Activated CD8-positive, alpha-beta T cell treated with anti-CD3 and anti-CD28 coated beads for 36 hours (primary cell): ENCODE data around the gene ALDH8A1. TPM values are rescaled to one million over a fixed set of nuclear protein-coding genes. Genes with fewer than 3 reads are reported as not detected.

Experiments
- ATAC-seq: fragments of 200-7000 bp; cut with Tn5 transposase; one replicate; pipeline ENCODE4 v1.10.0; 2021; ENCODE audit warnings: mild to moderate bottlenecking, moderate library complexity
- CTCF ChIA-PET: fragments of 350-600 bp; sonication (Branson Sonifier 250); formaldehyde crosslinking; loops from one replicate; lab custom pipeline; 2021; ENCODE audit warnings: antibody characterized with exemption; lab: Charles Lee
- POLR2A ChIA-PET: fragments of 350-600 bp; sonication (Branson Sonifier 250); formaldehyde crosslinking; loops from one replicate; lab custom pipeline; 2021; ENCODE audit warnings: antibody characterized with exemption; lab: Charles Lee
- DNase-seq: peaks from one replicate; pipeline ENCODE4 v3.0.0-alpha.2; 2020
- H3K27ac Mint-ChIP-seq: one replicate; pipeline ENCODE4 v1.8.0; 2021; ENCODE audit warnings: mild to moderate bottlenecking, mixed read lengths
- H3K27me3 Mint-ChIP-seq: one replicate; pipeline ENCODE4 v1.8.0; 2021; ENCODE audit warnings: mixed read lengths
- H3K36me3 Mint-ChIP-seq: one replicate; pipeline ENCODE4 v1.8.0; 2021; ENCODE audit warnings: low read depth, mixed read lengths
- H3K4me1 Mint-ChIP-seq: one replicate; pipeline ENCODE4 v1.8.0; 2021; ENCODE audit warnings: low read depth, mixed read lengths
- H3K4me3 Mint-ChIP-seq: one replicate; pipeline ENCODE4 v1.8.0; 2021; ENCODE audit warnings: mild to moderate bottlenecking, moderate library complexity, mixed read lengths
- H3K9me3 Mint-ChIP-seq: one replicate; pipeline ENCODE4 v1.8.0; 2021; ENCODE audit warnings: mixed read lengths
- intact Hi-C: fragments of 100-400 bp; cut with micrococcal nuclease; formaldehyde crosslinking; loops from one replicate; pipeline ENCODE4 v1.10.0; 2022
- total RNA-seq, 2 experiments: library from RNA; stranded (reverse); gene quantifications; one replicate each; pipeline ENCODE4 v1.2.3, GENCODE V29; 2021
- TF ChIP-seq, protein P1 (sequence below): fragments of 200-600 bp; IDR thresholded peaks from one replicate; pipeline ENCODE4 v1.8.0; 2022; ENCODE audit warnings: antibody characterized with exemption, mild to moderate bottlenecking

The ALDH8A1 gene
- total RNA-seq, 2 experiments from 2014 or later, result 1.2 to 1.6 TPM

DNA sequence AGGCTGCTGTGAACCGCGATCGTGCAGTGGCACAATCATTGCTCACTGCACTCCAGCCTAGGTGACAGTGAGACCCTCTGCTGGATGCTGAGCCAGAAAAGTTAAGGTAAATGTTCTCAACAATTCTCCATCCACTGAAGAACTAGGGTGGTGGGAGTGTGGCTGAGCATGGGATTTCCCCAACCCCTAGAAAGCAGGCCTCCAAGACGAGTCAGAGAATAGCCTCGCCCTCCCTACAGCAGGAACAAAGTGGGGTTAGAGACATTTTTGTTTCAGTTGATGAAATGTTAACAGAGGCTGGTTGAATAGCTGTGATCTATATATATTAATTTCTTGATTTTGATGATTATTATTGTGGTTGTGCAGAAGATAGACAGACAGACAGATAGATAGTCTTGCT lies 6.1 kb upstream of the ALDH8A1 start:
- TF ChIP-seq, protein P1, sequence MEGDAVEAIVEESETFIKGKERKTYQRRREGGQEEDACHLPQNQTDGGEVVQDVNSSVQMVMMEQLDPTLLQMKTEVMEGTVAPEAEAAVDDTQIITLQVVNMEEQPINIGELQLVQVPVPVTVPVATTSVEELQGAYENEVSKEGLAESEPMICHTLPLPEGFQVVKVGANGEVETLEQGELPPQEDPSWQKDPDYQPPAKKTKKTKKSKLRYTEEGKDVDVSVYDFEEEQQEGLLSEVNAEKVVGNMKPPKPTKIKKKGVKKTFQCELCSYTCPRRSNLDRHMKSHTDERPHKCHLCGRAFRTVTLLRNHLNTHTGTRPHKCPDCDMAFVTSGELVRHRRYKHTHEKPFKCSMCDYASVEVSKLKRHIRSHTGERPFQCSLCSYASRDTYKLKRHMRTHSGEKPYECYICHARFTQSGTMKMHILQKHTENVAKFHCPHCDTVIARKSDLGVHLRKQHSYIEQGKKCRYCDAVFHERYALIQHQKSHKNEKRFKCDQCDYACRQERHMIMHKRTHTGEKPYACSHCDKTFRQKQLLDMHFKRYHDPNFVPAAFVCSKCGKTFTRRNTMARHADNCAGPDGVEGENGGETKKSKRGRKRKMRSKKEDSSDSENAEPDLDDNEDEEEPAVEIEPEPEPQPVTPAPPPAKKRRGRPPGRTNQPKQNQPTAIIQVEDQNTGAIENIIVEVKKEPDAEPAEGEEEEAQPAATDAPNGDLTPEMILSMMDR, result no peak
- CTCF ChIA-PET, result no interaction called here
- Mint-ChIP-seq H3K36me3 (peaks cover 20% of the 10 kb centered on the region), H3K27ac (no peak overlapping the region), H3K9me3 (peaks cover 6% of the 10 kb centered on the region), H3K4me3 (no peak overlapping the region), H3K27me3 (no peaks in the 10 kb centered on the region), H3K4me1 (peaks cover 19% of the 10 kb centered on the region)
- POLR2A ChIA-PET, result no interaction called here
- intact Hi-C loops, result no loop called here
- DNase-seq, result peak; percentile 26
- peak; percentile 69 for ATAC-seq

DNA sequence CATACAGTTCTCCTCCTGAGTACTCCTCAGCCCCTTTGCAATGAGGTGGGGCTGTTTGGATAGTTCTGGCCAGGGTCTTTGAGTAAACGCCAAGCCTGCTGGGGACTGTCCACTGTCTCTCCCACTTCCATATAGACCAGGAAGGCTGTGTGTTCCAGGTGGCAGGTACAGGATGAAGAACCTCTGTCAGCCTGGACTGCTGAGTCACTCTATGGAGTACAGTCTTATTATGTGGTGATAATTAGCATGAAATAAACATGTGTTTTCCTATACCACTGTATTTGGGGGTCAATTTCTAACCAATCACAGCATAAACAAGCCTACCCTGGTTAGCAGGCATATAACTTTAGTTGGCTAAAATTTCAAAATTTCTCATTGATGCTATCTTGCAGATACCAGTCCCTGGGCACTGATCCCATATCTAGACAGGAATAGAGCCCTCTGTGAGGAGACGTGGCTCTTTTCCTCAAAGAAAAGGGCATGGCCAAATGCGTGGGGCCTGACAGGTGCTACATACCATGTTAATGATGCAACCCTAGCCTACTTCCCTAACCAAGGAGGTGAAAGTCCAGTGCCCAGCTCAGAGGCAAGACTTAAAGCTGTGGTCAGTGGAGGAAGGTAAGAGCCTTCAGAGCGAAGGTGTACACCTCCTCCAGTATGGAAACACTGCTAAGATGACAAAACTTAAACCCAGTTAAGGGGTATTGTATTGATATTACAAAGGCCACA lies 4.5 kb upstream of the ALDH8A1 start:
- H3K4me1 Mint-ChIP-seq, result peaks cover 19% of the 10 kb centered on the region
- no peak overlapping the region for H3K4me3 Mint-ChIP-seq
- TF ChIP-seq, protein P1, result no peak
- DNase-seq, result no peak
- H3K36me3 Mint-ChIP-seq, result peaks cover 8% of the 10 kb centered on the region
- ChIA-PET POLR2A (no interaction called here), CTCF (no interaction called here)
- no peak for ATAC-seq
- H3K9me3 Mint-ChIP-seq, result peaks cover 2% of the 10 kb centered on the region
- H3K27me3 Mint-ChIP-seq, result no peaks in the 10 kb centered on the region
- no peak overlapping the region for H3K27ac Mint-ChIP-seq
- intact Hi-C loops, result no loop called here

DNA sequence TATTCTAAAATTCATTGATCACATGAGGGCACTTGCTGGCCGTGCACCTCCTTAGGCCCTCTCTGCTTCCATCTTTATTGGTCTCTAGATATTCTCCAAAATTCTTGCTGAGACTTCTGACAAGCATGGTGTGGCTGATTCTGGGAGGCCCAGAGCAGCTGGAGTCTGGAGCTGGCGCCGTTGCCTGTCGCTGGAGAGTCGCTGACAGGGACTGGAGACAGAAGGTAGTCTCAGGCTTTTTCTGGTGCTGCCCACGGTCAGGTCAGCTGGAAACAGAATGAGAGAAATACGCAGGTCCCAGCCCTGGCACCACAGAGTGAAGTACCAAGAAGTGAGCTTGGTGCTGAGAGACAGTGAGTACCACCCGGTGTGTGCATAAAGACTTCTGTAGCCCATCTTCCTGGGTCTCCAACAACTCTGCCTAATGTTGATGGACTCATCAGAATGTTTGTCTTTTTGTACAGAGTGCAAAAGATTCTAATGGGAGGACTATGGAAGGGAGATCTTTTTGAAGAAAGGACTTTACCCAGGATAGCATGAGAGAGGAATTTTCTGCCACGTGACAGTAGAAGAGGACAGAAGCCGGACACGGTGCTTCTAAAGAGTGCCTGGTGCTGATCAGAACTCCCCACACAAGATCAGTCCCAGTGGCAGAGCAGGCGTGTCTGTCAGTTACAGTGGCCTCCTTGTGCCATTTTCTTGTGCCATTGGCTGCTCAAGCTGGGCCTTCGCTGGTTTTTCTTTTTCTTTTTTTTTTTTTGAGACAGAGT lies 1.8 kb upstream of the ALDH8A1 start:
- Mint-ChIP-seq H3K4me3 (no peak overlapping the region), H3K9me3 (no peaks in the 10 kb centered on the region), H3K27me3 (no peaks in the 10 kb centered on the region), H3K27ac (no peak overlapping the region), H3K36me3 (no peaks in the 10 kb centered on the region), H3K4me1 (peaks cover 11% of the 10 kb centered on the region)
- ChIA-PET CTCF (no interaction called here), POLR2A (interaction anchor here (0.8 kb wide), 1 partner anchor 640 kb away, joined by 3 read pairs; no protein-coding TSS in a partner anchor)
- ATAC-seq (no peak), DNase-seq (no peak)
- intact Hi-C loops, result no loop called here
- TF ChIP-seq, protein P1, result no peak

DNA sequence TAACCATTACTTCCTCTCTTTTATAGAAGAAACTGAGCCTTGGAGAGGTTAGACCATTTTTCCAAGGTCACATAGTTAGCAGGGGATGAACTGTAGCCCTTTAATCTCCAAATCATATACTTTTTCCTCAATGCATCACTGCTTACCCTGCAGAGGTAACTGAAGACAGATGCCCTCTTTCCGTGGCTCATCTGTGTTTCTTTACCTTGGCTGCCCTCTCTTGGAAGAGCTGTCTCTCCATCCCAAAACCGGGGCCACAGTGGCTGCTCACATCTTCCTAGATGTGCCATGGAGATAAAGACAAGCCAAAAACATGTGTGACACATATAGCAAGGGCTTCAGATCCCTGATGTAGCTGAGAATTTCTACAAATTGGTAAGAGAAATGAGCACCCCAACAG lies 581 bp upstream of the ALDH8A1 start:
- DNase-seq (no peak), ATAC-seq (no peak)
- Mint-ChIP-seq H3K4me3 (no peak overlapping the region), H3K4me1 (peaks cover 2% of the 10 kb centered on the region), H3K27me3 (no peaks in the 10 kb centered on the region), H3K9me3 (no peaks in the 10 kb centered on the region), H3K36me3 (no peaks in the 10 kb centered on the region), H3K27ac (no peak overlapping the region)
- ChIA-PET POLR2A (interaction anchor here (1.1 kb wide), 1 partner anchor 11 kb away, joined by 4 read pairs; no protein-coding TSS in a partner anchor), CTCF (no interaction called here)
- intact Hi-C loops, result no loop called here
- TF ChIP-seq, protein P1, result no peak

DNA sequence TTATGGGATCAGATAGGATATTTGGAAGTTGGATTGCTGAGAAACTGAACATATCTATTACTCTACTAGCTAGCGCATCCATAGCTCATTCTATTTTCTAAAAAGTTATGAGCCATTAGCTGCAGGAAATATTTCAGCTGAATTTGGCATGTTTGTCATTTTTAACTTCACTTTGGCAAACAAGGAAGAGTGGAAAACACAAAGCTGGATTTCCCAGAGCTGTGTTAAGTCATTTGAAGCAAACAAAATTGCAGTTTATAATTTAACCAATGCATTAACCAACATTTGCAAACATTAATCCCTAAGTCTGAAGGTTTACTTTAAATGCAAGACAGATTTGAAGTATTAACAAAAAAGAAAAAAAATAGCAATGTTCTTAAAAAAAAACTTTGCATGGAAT lies 1.2 kb downstream of the ALDH8A1 start:
- no peaks in the 10 kb centered on the region for H3K4me1 Mint-ChIP-seq
- DNase-seq, result no peak
- ChIA-PET CTCF (interaction anchor here (0.9 to 2.0 kb wide), 3 partner anchors 9 to 793 kb away, joined by 3 to 11 read pairs (median 4); no protein-coding TSS in a partner anchor), POLR2A (interaction anchor here (0.6 kb wide), 1 partner anchor 15 kb away, joined by 3 read pairs; no protein-coding TSS in a partner anchor)
- no peaks in the 10 kb centered on the region for H3K36me3 Mint-ChIP-seq
- no peaks in the 10 kb centered on the region for H3K27me3 Mint-ChIP-seq
- intact Hi-C loops, result loop anchor here (10.0 kb wide), 1 partner anchor 304 kb away; no protein-coding TSS in a partner anchor
- H3K4me3 Mint-ChIP-seq, result no peak overlapping the region
- no peak for ATAC-seq
- no peaks in the 10 kb centered on the region for H3K9me3 Mint-ChIP-seq
- no peak overlapping the region for H3K27ac Mint-ChIP-seq
- TF ChIP-seq, protein P1, result no peak
